ENCODE results near the gene CASP1. TPM values are rescaled to one million over a fixed set of nuclear protein-coding genes. Genes with fewer than 3 reads are reported as not detected.

Gene CASP1
- total and polyA plus RNA-seq, 10 donors, result 57.7 to 158 (median 103) TPM

DNA sequence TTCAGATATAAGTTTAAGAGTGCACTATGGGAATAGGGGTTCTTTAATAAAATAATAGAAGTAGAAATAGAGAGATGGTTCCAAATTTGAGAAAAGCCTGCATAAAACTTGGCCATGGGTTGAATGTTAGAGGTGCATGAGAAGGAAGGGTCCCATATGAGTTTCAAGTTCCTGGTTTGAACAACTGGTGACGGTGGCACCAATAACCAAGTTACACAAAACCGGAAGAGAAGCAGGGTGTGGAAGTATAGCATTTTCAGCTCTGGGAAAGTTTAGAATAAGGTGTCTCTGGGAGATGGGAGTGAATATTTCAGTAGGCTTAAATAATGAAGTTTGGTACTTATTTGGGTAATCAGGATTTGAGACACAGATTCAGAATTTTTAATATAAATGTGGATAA lies 2.4 kb downstream of the CASP1 start:
- peaks cover 25 to 89% (median 62%) of the 10 kb centered on the region in 6 donors for H3K4me1 ChIP-seq
- H3K27ac ChIP-seq, result peak overlapping the region in 6 of 8 donors; percentile 13 to 93 (median 91)
- H3K4me3 ChIP-seq, result peak overlapping the region in 7 of 8 donors; percentile 41 to 73 (median 47)
- 54 to 78% (median 63%) methylated on average over 2 of the region's 2 CpGs for WGBS, 5 donors
- H3K9me3 ChIP-seq, result no peaks in the 10 kb centered on the region
- no peak for DNase-seq
- TF ChIP-seq, protein P1, sequence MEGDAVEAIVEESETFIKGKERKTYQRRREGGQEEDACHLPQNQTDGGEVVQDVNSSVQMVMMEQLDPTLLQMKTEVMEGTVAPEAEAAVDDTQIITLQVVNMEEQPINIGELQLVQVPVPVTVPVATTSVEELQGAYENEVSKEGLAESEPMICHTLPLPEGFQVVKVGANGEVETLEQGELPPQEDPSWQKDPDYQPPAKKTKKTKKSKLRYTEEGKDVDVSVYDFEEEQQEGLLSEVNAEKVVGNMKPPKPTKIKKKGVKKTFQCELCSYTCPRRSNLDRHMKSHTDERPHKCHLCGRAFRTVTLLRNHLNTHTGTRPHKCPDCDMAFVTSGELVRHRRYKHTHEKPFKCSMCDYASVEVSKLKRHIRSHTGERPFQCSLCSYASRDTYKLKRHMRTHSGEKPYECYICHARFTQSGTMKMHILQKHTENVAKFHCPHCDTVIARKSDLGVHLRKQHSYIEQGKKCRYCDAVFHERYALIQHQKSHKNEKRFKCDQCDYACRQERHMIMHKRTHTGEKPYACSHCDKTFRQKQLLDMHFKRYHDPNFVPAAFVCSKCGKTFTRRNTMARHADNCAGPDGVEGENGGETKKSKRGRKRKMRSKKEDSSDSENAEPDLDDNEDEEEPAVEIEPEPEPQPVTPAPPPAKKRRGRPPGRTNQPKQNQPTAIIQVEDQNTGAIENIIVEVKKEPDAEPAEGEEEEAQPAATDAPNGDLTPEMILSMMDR (IDR thresholded peaks at IDR 0.05 in 8 of 11, conservative IDR thresholded peaks at IDR 0.05 in 3 of 11), result no peak
- TF ChIP-seq POLR2AphosphoS5 (IDR thresholded peaks at IDR 0.05) (no peak), POLR2A (IDR thresholded peaks at IDR 0.05) (no peak)
- H3K27me3 ChIP-seq (replicated peaks in 1 of 7), result no peaks in the 10 kb centered on the region
- H3K36me3 ChIP-seq, result peaks cover 0 to 45% (median 33%) of the 10 kb centered on the region in 6 donors
- intact Hi-C loops (cut with DNase I; ENCODE audit: low total_unique reads), result no loop called here

DNA sequence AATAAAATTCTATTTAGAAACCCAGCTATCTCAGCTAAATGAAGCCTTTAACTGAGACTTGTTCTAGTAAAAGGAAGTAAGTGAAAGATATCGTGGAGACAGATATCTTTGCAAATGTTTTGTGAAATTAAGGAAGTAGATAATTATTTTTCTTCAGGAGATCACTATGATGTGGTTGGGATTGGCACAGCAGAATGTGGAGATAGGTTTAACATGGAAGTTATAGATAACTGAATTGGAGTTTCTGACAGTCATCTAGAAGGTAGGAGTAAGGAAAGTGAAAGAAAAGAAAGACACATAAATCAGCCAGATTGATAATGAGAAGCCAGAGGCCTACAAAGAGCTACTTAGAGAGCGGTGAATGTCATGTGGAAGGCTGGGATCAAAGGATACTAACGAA lies 7.3 kb downstream of the CASP1 start:
- Histone ChIP-seq H3K27ac (peak overlapping the region in 3 of 8 donors; percentile 10 to 19 (median 16)), H3K4me1 (peaks cover 19 to 77% (median 40%) of the 10 kb centered on the region in 6 donors), H3K27me3 (replicated peaks in 1 of 7) (no peaks in the 10 kb centered on the region), H3K36me3 (peaks cover 2 to 81% (median 53%) of the 10 kb centered on the region in 6 donors), H3K4me3 (no peak overlapping the region), H3K9me3 (no peaks in the 10 kb centered on the region)
- intact Hi-C loops (cut with DNase I; ENCODE audit: low total_unique reads), result no loop called here
- DNase-seq, result no peak
- no peak for TF ChIP-seq POLR2A (IDR thresholded peaks at IDR 0.05)
- TF ChIP-seq, protein P1 (IDR thresholded peaks at IDR 0.05 in 8 of 11, conservative IDR thresholded peaks at IDR 0.05 in 3 of 11), result no peak
- TF ChIP-seq POLR2AphosphoS5 (IDR thresholded peaks at IDR 0.05), result no peak
- WGBS, 5 donors, result 51 to 64% (median 55%) methylated on average over 3 of the region's 3 CpGs

DNA sequence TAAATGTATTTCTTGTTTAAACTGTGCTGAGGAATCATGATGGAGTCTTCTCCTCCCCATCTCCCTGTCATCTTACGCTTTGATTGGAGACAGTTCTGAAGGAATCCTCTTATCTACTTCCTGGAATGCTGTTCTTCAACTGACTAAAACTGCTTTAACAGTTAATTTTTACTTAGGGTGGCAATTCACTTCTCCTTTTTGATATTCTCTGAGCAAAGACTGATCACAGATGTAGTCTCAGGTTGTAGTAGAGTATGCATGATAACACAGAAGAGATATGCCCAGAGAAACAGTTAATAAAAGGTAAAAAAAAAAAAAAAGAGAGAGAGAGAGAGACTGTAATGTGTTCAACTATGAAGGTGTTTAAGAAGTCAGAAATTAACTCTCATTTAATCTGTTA lies 10.6 kb downstream of the CASP1 start:
- intact Hi-C loops (cut with DNase I; ENCODE audit: low total_unique reads), result no loop called here
- peaks cover 2 to 55% (median 35%) of the 10 kb centered on the region in 6 donors for H3K36me3 ChIP-seq
- peaks cover 3 to 51% (median 21%) of the 10 kb centered on the region in 6 donors for H3K4me1 ChIP-seq
- H3K27ac ChIP-seq, result peak overlapping the region in 2 of 8 donors; percentile 0 to 61
- TF ChIP-seq POLR2AphosphoS5 (IDR thresholded peaks at IDR 0.05), result no peak
- no peak for TF ChIP-seq POLR2A (IDR thresholded peaks at IDR 0.05)
- TF ChIP-seq, protein P1 (IDR thresholded peaks at IDR 0.05 in 8 of 11, conservative IDR thresholded peaks at IDR 0.05 in 3 of 11), result no peak
- no peak overlapping the region for H3K4me3 ChIP-seq
- DNase-seq, result no peak
- H3K9me3 ChIP-seq, result peaks cover 0 to 5% (median 0%) of the 10 kb centered on the region in 8 donors
- no peaks in the 10 kb centered on the region for H3K27me3 ChIP-seq (replicated peaks in 1 of 7)
- WGBS, 5 donors, result 48 to 89% (median 84%) methylated on average over 1 of the region's 1 CpG

DNA sequence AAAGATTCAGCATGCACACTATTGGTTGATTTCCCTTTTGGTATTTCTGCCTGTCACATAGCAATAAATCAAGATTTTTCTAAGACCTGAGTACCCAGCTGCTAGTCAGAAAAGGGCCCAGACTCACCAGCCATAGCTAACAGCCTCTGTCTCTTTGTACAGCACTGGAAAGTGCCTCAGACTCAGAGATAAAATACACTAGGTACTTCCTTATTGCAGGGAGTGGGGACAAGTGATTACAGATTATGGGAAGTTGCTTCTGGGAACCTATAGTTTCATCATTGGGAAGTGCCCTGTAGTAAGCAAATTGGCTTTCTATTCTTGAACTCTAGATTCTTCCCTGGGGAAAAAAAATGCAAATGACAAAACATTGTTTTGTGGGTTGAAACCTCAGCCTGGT lies 11.9 kb downstream of the CASP1 start, which contains the start of gene CASP5:
CASP5 (minus strand) TSS at position 166 of the 400 bp plus-strand sequence; CDS start at position 134, 32 bp downstream.
- TF ChIP-seq POLR2AphosphoS5 (IDR thresholded peaks at IDR 0.05), result no peak
- TF ChIP-seq, protein P1 (IDR thresholded peaks at IDR 0.05 in 8 of 11, conservative IDR thresholded peaks at IDR 0.05 in 3 of 11), result no peak
- no peak for TF ChIP-seq POLR2A (IDR thresholded peaks at IDR 0.05)
- H3K36me3 ChIP-seq, result peaks cover 0 to 41% (median 23%) of the 10 kb centered on the region in 6 donors
- DNase-seq, result no peak
- H3K9me3 ChIP-seq, result peaks cover 0 to 5% (median 0%) of the 10 kb centered on the region in 8 donors
- H3K27me3 ChIP-seq (replicated peaks in 1 of 7), result no peaks in the 10 kb centered on the region
- intact Hi-C loops (cut with DNase I; ENCODE audit: low total_unique reads), result no loop called here
- H3K4me3 ChIP-seq, result no peak within 1 kb of the TSS
- peak within 1 kb of the TSS in 3 of 8 donors; percentile 53 to 61 (median 54) for H3K27ac ChIP-seq
- H3K4me1 ChIP-seq, result peaks cover 3 to 39% (median 18%) of the 10 kb centered on the region in 6 donors

Measured in spleen (tissue), 11 donors.